ENCODE data around the gene B4GALT6. TPM values are rescaled to one million over a fixed set of nuclear protein-coding genes. Genes with fewer than 3 reads are reported as not detected.

Gene B4GALT6
- polyA plus RNA-seq, 1 donor (not counting 4 experiments of a cell fraction or from before 2014, with no cell fraction given) = 7.1 TPM

DNA sequence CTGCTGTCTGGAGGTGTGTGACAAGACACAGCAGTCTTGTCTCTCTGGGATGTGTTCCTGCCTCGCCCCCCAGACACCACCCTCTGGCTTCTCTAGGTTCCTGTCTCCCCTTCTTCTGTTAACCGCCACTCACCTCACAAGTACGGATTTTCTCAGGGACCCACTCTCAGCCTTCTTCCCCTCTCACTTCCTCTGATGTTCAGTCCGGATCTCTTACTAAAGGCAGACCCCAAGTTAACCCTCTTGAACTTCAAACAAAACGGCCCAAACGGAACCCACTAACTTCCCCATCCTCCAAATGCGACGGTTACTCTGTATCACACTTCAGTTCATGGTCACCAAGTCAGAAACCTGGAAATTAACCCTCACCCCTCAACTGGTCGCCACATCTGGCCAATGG lies 32.0 kb downstream of the B4GALT6 start:
- Histone ChIP-seq H3K36me3 (ENCODE audit: control insufficient read depth in 2 of 2, extremely low read depth in 1 of 2, insufficient read depth in 2 of 2, low read length in 2 of 2) (peaks cover 0 to 1% of the 10 kb centered on the region in 2 experiments), H3K27me3 (ENCODE audit: control insufficient read depth, extremely low read depth, insufficient read depth, low read length) (no peaks in the 10 kb centered on the region), H3K27ac (ENCODE audit: control insufficient read depth, insufficient read depth, low read length) (no peak overlapping the region), H3K4me3 (ENCODE audit: control insufficient read depth in 2 of 3, extremely low read depth in 1 of 3, insufficient read depth in 2 of 3, low read depth in 1 of 3, low read length in 3 of 3) (no peak overlapping the region), H3K9me1 (ENCODE audit: control insufficient read depth, extremely low read depth, insufficient read depth, low read length) (no peaks in the 10 kb centered on the region), H3K4me2 (ENCODE audit: control insufficient read depth, extremely low read depth, insufficient read depth, low read depth, low read length) (no peak overlapping the region), H3K4me1 (ENCODE audit: control insufficient read depth, extremely low read depth, insufficient read depth, low read length) (peaks cover 11% of the 10 kb centered on the region), H3K9me3 (ENCODE audit: control insufficient read depth, low read depth, low read length) (no peaks in the 10 kb centered on the region), H4K20me1 (ENCODE audit: control insufficient read depth, extremely low read depth, insufficient read depth, low read length) (no peaks in the 10 kb centered on the region), H2AFZ (ENCODE audit: control insufficient read depth, low read length) (no peak overlapping the region), H3K9ac (ENCODE audit: control insufficient read depth, extremely low read depth, insufficient read depth, low read length) (no peak overlapping the region), H3K79me2 (ENCODE audit: control insufficient read depth, insufficient read depth, low read length) (no peaks in the 10 kb centered on the region)
- TF ChIP-seq, protein P1, sequence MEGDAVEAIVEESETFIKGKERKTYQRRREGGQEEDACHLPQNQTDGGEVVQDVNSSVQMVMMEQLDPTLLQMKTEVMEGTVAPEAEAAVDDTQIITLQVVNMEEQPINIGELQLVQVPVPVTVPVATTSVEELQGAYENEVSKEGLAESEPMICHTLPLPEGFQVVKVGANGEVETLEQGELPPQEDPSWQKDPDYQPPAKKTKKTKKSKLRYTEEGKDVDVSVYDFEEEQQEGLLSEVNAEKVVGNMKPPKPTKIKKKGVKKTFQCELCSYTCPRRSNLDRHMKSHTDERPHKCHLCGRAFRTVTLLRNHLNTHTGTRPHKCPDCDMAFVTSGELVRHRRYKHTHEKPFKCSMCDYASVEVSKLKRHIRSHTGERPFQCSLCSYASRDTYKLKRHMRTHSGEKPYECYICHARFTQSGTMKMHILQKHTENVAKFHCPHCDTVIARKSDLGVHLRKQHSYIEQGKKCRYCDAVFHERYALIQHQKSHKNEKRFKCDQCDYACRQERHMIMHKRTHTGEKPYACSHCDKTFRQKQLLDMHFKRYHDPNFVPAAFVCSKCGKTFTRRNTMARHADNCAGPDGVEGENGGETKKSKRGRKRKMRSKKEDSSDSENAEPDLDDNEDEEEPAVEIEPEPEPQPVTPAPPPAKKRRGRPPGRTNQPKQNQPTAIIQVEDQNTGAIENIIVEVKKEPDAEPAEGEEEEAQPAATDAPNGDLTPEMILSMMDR (optimal IDR thresholded peaks at IDR 0.05 in 1 of 3, IDR thresholded peaks at IDR 0.05 in 1 of 3, conservative IDR thresholded peaks at IDR 0.05 in 1 of 3; ENCODE audit: extremely low read depth in 1 of 3, insufficient read depth in 2 of 3, low read length in 3 of 3) = no peak
- no peak for TF ChIP-seq EZH2 (IDR thresholded peaks at IDR 0.05; ENCODE audit: low read length)
- no peak for FAIRE-seq
- dilution Hi-C loops (cut with MboI; ENCODE audit: extremely low pct_ligation_motif_present, low sequenced_read_pairs) = no loop called here
- no peak for DNase-seq (ENCODE audit: low read depth, low spot score)

DNA sequence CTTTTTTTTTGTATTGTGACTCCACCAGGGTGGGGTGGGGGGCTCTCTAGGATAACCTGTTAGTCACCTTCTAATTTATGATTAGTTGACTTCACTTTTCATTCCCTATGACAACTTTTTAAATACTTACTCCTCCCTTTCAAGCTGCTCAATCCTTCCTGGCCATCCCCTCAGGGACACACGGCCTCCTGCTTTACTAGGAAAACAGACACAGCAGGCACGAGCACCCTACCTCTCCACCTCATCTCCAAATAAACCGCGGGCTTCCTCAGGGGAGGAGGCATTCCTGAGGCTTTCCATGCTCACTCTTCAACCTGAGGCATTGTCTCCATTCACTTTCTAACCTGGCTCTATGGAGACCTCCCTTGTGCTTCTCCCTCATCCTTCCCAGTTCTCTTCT lies 33.0 kb downstream of the B4GALT6 start:
- H3K9me3 ChIP-seq (ENCODE audit: control insufficient read depth, low read depth, low read length) = no peaks in the 10 kb centered on the region
- no peaks in the 10 kb centered on the region for H3K9me1 ChIP-seq (ENCODE audit: control insufficient read depth, extremely low read depth, insufficient read depth, low read length)
- H4K20me1 ChIP-seq (ENCODE audit: control insufficient read depth, extremely low read depth, insufficient read depth, low read length) = no peaks in the 10 kb centered on the region
- peaks cover 0 to 1% of the 10 kb centered on the region in 2 experiments for H3K36me3 ChIP-seq (ENCODE audit: control insufficient read depth in 2 of 2, extremely low read depth in 1 of 2, insufficient read depth in 2 of 2, low read length in 2 of 2)
- peaks cover 13% of the 10 kb centered on the region for H3K4me1 ChIP-seq (ENCODE audit: control insufficient read depth, extremely low read depth, insufficient read depth, low read length)
- DNase-seq (ENCODE audit: low read depth, low spot score) = no peak
- TF ChIP-seq, protein P1 (optimal IDR thresholded peaks at IDR 0.05 in 1 of 3, IDR thresholded peaks at IDR 0.05 in 1 of 3, conservative IDR thresholded peaks at IDR 0.05 in 1 of 3; ENCODE audit: extremely low read depth in 1 of 3, insufficient read depth in 2 of 3, low read length in 3 of 3) = no peak
- TF ChIP-seq EZH2 (IDR thresholded peaks at IDR 0.05; ENCODE audit: low read length) = no peak
- no peak overlapping the region for H2AFZ ChIP-seq (ENCODE audit: control insufficient read depth, low read length)
- no peaks in the 10 kb centered on the region for H3K27me3 ChIP-seq (ENCODE audit: control insufficient read depth, extremely low read depth, insufficient read depth, low read length)
- FAIRE-seq = no peak
- no peaks in the 10 kb centered on the region for H3K79me2 ChIP-seq (ENCODE audit: control insufficient read depth, insufficient read depth, low read length)
- H3K9ac ChIP-seq (ENCODE audit: control insufficient read depth, extremely low read depth, insufficient read depth, low read length) = no peak overlapping the region
- no peak overlapping the region for H3K4me3 ChIP-seq (ENCODE audit: control insufficient read depth in 2 of 3, extremely low read depth in 1 of 3, insufficient read depth in 2 of 3, low read depth in 1 of 3, low read length in 3 of 3)
- H3K27ac ChIP-seq (ENCODE audit: control insufficient read depth, insufficient read depth, low read length) = no peak overlapping the region
- dilution Hi-C loops (cut with MboI; ENCODE audit: extremely low pct_ligation_motif_present, low sequenced_read_pairs) = no loop called here
- no peak overlapping the region for H3K4me2 ChIP-seq (ENCODE audit: control insufficient read depth, extremely low read depth, insufficient read depth, low read depth, low read length)

Data from keratinocyte (primary cell).